ENCODE results near the gene TEKT5.

DNA sequence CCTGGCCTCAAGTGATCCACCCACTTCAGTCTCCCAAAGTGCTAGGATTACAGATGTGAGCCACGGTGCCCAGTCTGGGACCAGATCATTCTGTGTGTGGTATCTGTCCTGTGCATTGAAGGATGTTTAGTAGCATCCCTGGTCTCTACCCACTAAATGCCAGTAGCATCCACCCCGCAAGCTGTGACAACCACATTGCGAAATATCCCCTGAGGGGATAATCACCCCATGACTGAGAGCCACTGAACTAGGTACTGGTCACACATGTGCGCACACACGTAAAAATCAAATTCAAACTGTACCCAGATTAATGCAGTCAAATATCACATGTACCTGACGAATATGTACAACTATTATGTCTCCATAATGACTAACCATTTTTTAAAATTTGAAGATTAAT, 35.8 kb downstream of the TEKT5 start:
- TF ChIP-seq, protein P1, sequence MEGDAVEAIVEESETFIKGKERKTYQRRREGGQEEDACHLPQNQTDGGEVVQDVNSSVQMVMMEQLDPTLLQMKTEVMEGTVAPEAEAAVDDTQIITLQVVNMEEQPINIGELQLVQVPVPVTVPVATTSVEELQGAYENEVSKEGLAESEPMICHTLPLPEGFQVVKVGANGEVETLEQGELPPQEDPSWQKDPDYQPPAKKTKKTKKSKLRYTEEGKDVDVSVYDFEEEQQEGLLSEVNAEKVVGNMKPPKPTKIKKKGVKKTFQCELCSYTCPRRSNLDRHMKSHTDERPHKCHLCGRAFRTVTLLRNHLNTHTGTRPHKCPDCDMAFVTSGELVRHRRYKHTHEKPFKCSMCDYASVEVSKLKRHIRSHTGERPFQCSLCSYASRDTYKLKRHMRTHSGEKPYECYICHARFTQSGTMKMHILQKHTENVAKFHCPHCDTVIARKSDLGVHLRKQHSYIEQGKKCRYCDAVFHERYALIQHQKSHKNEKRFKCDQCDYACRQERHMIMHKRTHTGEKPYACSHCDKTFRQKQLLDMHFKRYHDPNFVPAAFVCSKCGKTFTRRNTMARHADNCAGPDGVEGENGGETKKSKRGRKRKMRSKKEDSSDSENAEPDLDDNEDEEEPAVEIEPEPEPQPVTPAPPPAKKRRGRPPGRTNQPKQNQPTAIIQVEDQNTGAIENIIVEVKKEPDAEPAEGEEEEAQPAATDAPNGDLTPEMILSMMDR (IDR thresholded peaks at IDR 0.05) = no peak
- no peak for TF ChIP-seq POLR2A (IDR thresholded peaks at IDR 0.05)

All from heart left ventricle (tissue), 13 donors.